Stimulated activated CD8-positive, alpha-beta memory T cell treated with anti-CD3 and anti-CD28 coated beads, Interleukin-12 subunit alpha, Interleukin-12 subunit beta, amount 100 ng/mL, for 24 hours (primary cell): ENCODE results near the gene CBY3.
"Not testable (repeated sequence)": the region's sequence is repeated elsewhere in the genome, so short reads cannot be mapped to it uniquely, and the experiment has no call there.

Experiments
- DNase-seq: peaks from one replicate; pipeline ENCODE4 v3.0.0-alpha.2; 2020; ENCODE audit errors: extremely low read depth

The CBY3 gene

GRCh38 chr5:179680780-179681401 is at the start of gene CBY3:
Gene CBY3, minus strand, starts transcription at chr5:179681034. Its CDS starts 116 bp downstream, at chr5:179680918.
- no peak for DNase-seq

- DNase-seq: no peak
These were observed 49.5 kb upstream of the CBY3 start for GRCh38 chr5:179730356-179730755.

DNA sequence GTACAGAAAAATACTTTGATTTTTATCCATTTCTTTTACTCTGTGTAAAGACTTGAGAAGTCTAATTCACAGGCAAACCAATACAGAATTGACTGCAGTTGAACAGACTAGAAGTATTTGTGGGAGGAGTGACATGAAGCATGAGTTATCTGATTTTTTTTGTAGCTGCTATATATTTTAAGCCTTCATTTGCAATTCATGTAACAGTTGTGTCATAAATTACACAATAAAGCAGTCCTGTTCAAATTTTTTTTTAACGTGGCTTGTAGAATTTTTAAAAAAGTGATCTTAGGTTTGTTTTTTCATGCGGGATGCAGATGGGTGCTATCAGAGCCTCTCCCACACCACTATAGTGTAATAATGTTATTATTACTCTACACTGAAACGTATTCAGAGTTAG is 48.9 kb upstream of the CBY3 start:
- DNase-seq: no peak

DNA sequence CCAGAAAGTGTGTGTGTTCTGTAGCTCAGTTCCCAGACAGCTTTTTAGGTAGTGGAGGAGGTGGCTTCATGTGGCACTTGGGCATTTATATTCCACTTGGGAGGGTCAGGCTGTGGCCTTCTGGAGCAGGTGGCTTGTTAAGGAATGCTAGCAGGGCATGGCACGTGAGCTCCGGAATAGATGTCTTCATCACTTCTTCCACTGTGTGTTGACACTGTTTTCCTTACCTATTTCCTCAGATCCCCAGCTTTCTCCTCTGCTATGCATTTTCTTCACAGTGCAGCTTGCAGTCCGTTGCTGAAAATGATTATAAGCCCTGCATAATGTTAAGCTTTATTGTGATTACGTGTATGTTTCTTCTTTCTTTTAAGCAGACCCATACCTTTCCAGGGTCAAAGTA is 48.5 kb upstream of the CBY3 start:
- no peak for DNase-seq

- DNase-seq: no peak
These were observed 46.3 kb upstream of the CBY3 start for GRCh38 chr5:179727106-179727505.

DNA sequence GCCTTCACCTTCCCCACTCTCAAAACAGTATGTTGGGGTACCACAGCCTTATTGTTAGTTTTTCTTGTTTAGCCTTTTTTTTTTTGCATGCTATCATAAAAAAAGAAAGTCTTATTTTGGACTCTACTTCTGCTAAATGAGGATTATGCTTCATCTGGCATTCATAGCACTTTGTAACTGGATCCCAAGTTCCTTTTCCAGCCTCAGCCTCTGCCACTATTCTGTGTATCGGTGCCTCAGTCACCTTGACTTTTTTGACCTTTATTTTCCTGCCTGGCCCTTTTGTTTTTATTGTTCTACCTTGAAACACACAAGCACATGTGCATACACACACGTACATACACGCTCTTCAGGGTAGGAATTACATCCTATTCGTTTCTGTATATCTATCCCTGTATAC is 43.3 kb upstream of the CBY3 start:
- DNase-seq: no peak

GRCh38 chr5:179720222-179720621 is 39.4 kb upstream of the CBY3 start:
- DNase-seq: no peak

GRCh38 chr5:179716286-179716685 is 35.5 kb upstream of the CBY3 start:
- DNase-seq: no peak

DNA sequence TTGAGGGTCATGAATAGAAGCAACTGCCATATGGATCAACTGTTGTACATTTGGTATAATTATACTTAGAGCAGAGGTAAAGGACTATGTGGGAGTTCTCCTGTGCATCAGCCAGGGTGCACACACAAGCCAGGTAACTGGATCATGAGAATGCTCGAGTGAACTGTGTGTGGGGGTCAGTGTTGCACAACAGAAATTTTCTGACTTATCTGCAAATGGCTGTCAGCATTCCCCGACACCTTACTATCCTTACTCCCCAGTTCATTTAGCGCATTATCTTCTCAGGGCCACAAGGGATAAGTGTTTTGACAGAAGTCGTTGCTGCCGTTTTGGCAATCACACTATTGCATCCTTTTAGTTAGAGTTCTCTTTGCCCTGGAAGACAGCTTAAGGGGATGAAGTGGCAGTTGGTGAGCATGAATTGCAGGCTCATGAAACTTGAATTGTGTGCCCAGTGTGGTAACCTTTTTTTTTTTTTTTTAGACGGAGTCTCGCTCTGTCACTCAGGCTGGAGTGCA is 19.6 kb upstream of the CBY3 start:
- DNase-seq: no peak

DNA sequence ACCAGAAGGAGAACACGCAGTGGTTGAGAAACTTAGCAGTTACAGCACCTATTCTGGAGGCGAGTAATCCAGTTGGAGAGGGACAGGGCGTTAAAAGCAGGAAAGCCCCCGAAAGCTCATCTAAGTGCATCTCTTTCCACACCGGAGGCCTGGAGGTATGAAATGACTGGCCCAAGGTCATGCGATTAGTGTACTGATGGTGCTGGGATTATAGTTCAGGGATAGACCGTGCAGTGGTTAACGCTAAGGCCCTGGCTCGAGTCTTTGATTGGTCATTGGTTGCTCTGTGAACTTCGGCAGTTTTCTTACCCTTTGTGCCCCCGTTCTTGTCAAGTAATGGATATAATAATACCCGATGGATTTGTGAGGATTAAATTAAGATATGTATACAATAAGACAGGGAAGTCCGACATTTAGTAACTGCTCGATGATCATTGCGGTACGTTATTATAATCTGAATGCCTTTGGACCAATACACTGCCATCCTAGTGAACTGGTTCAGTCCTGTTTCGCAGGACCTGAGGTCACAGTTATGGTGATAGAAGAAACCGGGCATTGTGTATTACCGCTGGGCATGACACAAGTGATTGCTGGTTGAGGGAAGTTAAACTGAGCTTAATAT is 18.9 kb upstream of the CBY3 start:
- DNase-seq: peak; percentile 11

GRCh38 chr5:179698935-179699615 is 18.2 kb upstream of the CBY3 start, which contains the start of gene CANX:
Gene CANX, plus strand, starts transcription at chr5:179698967. Its CDS starts 6,715 bp downstream, at chr5:179705682.
- no peak for DNase-seq

DNA sequence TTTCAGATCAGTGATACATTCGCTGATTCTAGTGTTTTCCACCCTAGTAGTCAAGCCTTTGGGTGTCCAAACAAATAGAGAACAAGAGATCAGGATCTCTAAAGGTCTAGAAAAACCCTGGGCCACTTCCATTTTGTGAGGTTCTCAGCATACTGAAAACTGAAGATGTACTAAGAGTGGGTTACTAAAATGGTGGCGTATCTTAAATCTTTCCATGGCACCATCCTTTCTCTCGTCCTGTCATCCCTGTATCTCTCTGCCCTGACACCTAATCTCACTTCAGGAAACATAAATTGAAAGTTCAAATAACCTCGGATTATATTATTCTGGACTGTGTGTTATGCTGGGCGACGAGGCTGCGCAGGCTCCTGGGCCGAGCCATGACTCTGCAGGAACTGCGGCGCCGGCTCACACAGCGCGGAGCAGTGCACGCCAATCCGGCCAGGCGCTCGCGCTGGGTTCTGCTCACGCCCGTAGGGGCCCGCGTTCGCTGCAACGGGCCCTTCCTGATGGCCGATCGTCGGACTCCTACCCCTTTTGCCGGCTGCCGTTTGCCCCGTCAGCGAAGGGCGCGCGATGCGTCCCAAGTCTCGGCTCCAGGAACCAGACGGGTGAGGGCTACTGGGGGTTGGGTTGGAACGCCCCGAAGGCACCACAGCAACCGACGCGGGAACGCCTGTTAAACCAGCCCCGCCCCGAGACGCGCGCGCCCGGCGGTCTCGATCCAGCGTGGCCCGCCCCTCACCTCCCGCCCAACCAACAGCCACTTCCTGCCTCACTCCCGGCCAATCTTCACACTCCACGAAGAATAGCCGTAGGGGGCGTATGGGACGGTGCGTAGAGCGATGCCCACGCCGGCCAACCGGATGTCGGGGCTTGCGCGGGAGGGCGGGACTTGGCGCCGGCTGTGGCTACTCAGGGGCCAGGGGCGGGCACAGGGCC is 17.4 kb upstream of the CBY3 start:
- DNase-seq: peak; percentile 96

- not testable (repeated sequence) for DNase-seq
These were observed 16.7 kb upstream of the CBY3 start for GRCh38 chr5:179697543-179697942.

- DNase-seq: no peak
These were observed 16.3 kb upstream of the CBY3 start for GRCh38 chr5:179697108-179697507.

DNA sequence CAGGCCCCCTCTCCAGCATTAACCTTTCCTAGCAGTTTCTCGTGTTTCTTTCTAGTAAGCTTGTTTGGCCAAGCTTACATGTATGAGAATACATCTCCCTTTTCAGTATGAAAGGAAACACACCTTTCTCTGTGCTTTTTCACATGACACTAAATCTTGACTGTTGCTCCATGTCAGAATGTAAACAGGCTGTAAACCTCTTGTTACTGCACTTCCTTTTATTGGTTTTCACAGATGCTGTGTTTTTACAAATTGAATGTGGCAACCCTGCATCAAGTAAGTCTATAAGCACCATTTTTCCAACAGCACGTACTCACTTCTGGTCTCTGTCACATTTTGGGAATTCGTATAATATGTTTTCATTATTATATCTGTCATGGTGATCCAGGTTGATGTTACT is 15.8 kb upstream of the CBY3 start:
- DNase-seq: no peak

- DNase-seq: no peak
These were observed 13.7 kb upstream of the CBY3 start for GRCh38 chr5:179694561-179694960.

DNA sequence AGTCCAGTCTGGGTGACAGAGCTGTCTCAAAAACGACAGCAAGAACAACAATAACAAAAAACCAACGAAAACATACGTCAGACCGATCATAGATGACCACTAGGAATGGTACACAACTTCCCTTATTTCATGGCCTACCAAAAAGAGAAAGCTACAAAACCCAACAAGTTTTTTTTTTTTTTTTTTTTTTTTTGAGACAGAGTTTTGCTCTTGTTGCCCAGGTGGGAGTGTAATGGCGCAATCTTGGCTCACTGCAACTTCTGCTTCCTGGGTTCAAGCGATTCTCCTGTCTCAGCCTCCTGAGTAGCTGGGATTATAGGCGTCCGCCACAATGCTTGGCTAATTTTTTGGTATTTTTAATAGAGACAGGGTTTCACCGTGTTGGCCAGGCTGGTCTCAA is 8.4 kb upstream of the CBY3 start:
- not testable (repeated sequence) for DNase-seq

GRCh38 chr5:179680014-179680779 is 637 bp downstream of the CBY3 start:
- DNase-seq: no peak

DNA sequence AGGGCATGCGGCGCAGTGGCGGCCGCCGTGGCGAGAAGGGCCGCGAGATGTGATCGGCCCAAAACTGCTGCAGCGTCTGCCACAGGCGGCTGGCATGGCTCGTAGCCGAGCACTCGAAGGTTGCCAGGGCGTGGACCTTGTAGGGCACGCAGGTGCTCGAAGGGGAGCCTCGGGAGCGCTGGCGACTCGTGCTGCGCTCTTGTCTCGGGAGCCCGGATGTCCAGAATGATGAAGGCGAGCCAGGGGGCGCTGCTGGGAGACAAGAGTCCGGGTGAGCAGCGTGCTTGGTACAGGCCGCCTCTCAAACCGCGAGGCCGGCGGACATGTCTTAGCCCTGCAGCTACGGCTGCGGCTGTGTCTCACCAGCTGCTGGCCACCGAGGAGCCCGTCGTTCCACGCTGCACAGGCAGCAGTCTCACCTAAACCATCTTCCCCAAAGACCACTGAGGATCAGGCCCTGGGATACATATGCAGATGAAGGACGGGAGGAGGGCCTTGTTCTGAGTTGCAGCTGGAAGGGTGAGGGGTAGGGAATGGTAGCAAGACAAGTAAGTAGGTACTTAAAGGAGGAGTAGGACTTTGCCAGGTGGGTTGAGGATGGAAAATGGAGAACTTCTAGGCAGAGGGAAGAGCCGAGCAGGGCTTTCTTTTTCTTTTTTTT is 1.7 kb downstream of the CBY3 start:
- peak; percentile 12 for DNase-seq

DNA sequence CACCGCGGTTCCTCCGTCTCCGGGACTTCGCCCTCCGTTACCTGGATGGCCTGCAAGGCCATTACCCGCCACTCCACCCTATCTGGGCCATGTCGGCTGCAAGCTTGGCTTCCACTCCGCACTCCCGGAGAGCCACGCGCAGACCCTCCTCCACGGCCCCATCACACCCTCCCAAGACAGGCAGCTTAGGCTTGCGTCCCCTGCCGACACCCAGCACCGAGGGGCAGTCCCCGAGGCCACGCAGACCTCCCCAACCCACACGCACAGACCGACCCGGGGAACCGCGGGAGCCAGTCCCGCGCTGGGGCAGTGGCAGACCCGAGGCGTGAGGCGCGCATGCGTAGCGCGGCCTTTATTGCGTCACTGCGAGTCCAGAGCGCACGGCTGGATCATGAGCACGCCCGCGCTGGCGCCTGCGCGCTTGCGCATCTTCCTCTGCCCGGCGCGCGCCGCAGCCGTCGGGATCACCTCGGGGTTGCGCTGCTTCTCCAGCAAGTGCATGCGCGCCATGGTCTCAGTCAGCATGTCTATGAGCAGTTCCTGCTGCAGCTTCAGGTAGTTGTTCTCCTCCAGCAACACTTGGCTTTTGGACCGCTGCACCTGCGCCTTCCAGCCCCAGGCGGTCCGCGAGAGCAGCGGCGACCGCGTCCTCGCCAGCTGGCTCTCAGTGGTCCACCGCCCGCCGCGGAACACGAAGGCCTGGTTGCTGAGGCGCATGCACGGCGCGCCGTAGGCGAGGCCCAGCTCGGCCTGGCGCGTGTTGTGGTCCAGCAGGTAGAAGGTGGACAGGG is 2.4 kb downstream of the CBY3 start:
- DNase-seq: peak; percentile 83
